ENCODE data around the gene ARFGAP3.

GRCh38 chr22:42796081-42796480 is 61.0 kb downstream of the ARFGAP3 start:
- TF ChIP-seq CTCF (conservative IDR thresholded peaks at IDR 0.05) (no peak), ZFX (IDR thresholded peaks at IDR 0.05) (no peak)
